Iris pigment epithelial cell (primary cell): ENCODE data around the gene TP73.
A peak's percentile ranks its signal among the peaks of the same experiment; 100 is the strongest.

ENCODE experiments used
- DNase-seq: peaks from one replicate; pipeline ENCODE4 v3.0.0-alpha.2; 2011; ENCODE audit warnings: low read depth

Gene TP73

DNA sequence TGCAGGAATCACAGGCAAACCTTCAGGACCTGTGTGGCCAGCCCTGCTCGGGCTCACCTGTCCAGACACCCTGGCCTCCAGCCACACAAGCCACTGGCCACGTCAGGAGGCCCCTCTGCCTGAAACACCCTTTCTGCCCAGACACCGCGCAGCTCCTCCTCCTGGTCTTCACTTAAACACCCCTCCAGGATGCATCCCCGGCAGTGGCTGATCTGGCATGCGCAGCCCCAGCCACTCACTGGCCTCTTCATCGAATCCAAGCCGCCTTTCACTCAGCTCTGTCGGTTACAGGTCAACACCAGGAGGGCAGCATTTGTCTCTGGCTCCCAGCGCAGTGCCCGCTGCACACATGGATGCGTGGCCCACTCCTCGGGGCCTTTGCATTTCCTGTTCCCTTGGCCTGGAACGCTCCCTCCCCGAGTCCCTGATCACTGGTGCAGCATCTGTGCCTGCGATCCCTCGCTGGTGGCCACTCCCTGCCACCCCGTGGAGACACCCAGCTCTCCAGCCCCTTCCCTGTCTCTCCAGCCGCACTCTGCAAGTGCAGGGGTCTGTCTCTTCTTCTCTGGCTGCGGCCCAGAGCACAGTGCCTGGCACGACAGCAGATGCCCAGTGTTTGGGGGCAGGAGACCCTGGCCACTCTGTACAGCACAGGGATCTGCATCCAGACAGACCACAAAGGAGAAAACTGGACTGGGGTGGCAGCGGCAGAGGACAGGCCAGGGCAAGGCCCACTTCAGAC, 18.1 kb upstream of the TP73 start:
- DNase-seq, result no peak

DNA sequence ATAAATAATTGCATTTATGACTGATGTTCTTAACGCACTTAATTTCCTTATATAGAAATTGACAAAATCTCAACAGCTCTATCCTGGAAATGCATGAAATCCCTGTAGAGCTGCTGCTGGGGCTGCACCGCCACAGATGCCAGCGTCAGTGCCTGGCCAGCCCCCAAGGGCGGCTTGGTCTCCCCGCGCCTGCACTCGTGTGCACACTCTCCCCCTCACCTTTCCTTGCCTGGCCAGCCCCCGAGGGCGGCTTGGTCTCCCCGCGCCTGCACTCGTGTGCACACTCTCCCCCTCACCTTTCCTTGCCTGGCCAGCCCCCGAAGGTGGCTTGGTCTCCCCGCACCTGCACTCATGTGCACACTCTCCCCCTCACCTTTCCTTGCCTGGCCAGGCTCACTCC, 16.2 kb upstream of the TP73 start:
- no peak for DNase-seq

DNA sequence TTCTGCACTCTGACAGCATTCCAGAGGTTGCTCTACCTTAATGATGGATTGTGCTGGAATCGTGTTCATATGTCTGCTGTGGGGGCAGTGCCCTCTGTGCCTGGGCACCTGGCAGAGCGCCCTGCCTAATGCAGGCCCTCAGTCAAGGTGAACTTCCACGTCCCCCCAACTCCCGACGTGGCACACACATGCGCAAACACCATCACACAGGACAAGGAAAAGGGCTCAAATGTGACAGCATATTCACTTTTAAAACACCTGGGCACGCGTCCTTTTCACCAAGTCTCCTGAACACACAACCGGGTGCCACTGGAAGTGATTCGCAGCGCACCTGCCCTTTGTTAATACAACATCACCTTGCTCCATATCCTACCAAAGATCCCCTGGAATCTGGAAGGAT, 15.8 kb upstream of the TP73 start:
- no peak for DNase-seq

GRCh38 chr1:3638027-3638426, 14.3 kb upstream of the TP73 start:
- no peak for DNase-seq

DNA sequence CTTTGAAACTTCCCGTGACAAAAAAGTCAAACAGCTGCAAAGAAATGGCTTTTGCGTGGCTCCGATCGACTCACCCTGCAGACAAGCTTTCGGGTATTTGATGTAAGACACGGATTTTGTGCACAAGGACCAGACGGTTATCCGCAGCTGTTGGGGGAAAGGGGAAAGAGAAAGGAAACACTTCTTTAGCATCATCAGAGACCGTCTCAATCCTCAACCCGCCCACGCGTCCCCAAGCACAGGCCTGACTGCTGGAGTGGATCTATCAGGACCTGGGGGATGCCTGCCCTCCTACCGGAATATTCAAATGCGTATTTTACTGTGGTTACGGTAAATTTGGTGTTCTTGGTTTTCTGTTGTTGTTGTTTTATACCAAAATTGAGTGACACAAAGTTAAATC, 13.6 kb upstream of the TP73 start:
- DNase-seq, result no peak

- DNase-seq, result no peak
Observed at GRCh38 chr1:3639397-3639911, 12.9 kb upstream of the TP73 start.

GRCh38 chr1:3640121-3640837, 12.0 kb upstream of the TP73 start:
- no peak for DNase-seq

DNA sequence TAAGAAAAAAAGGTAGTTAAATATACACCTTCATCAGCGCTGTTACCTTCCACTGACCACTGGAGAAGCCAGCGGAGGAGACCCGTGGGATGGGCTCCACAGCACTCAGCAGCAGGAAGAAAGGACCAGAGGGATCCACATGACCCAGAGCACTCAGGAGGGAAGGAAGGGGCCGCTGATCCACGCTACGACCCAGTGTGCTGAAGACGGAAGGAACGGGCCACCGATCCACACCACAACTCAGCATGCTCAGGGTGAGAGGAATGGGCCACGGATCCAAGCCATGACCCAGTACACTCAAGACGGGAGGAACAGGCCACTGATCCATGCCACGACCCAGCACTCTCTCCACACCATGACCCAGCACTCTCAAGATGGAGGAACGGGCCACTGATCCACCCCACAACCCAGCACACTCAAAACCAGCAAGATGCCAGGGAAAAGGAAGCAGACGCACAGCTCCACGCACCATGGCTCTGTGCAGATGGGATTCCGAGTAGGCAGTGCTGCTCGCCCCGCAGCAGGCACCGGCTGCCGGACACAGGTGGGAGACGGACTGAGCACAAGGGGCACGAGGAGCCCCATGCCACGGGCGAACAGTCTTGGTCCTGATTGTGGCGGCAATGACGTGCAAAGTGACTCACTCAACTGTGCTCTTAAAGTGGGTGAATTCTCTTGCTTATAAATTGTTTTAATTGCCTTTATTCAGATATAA, 11.1 kb upstream of the TP73 start:
- DNase-seq, result no peak

GRCh38 chr1:3641816-3642215, 10.5 kb upstream of the TP73 start:
- DNase-seq, result no peak

DNA sequence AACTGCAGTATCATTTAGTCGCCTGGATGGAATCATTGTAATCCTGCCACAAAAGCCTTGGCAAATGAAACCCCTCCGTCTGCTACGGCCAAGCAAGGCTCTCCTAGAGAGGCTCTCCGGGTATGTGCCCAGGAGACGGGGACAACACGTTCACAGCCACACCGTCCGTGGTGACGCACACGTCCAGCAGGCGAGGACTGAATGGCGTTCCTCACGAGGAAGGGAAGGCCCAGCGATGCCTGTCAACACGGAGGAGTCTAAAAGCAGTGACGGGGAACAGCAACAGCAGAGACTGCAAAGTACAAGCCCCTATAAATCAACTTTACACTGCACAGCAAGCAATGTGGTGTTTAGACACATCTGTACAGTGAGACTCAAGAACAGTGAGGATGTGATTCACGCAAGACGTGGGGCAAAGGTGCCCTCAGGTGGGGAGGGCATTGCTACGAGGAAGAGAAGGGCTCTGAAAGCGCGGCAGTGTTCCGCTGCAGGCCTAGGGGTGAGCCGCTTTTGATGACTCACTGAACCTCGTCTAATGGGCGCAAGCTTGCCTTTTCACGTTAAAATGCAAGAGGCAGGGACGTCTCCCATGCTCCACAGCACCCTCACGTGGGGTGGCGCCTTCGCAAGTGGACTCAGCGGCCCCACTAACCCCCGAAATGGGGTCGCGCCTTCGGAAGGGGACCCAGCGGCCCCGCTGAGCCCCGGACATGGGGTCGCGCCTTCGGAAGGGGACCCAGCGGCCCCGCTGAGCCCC, 9.2 kb upstream of the TP73 start:
- no peak for DNase-seq

- no peak for DNase-seq
Observed at GRCh38 chr1:3644273-3644672, 8.0 kb upstream of the TP73 start.

DNA sequence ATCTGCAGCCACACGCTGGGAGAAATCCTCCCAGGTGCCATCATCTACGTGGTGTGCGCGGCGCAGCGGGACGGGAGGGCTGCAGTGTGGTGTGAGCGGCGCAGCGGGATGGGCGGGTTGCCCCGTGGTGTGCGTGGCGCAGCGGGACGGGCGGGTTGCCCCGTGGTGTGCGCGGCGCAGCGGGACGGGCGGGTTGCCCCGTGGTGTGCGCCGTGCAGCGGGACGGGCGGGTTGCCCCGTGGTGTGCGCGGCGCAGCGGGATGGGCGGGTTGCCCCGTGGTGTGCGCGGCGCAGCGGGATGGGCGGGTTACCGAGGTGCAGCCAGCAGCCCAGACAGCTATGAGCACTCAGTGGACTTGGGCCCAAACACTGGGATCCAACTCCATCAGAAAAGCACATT, 7.1 kb upstream of the TP73 start:
- DNase-seq, result no peak

GRCh38 chr1:3645666-3646355, 6.5 kb upstream of the TP73 start:
- DNase-seq, result no peak

DNA sequence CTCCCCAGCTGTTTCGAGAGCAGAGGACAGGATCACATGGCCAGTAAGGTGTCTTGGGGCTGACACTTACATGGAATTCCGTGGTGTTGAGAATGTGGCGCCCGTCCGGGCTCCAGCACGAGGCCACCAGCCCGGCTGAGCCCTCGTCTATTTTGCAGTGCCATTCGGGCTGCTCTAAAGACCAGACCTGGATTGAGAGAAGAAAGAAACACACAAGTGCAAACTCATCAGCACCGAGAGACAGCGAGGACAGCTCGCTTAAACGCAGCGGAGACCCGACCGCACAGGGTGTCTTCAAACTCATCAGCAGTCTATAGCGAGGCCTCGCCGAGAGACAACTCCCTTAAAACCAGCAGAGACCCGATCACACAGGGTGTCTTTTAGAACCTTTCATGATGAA, 5.7 kb upstream of the TP73 start:
- DNase-seq, result no peak

DNA sequence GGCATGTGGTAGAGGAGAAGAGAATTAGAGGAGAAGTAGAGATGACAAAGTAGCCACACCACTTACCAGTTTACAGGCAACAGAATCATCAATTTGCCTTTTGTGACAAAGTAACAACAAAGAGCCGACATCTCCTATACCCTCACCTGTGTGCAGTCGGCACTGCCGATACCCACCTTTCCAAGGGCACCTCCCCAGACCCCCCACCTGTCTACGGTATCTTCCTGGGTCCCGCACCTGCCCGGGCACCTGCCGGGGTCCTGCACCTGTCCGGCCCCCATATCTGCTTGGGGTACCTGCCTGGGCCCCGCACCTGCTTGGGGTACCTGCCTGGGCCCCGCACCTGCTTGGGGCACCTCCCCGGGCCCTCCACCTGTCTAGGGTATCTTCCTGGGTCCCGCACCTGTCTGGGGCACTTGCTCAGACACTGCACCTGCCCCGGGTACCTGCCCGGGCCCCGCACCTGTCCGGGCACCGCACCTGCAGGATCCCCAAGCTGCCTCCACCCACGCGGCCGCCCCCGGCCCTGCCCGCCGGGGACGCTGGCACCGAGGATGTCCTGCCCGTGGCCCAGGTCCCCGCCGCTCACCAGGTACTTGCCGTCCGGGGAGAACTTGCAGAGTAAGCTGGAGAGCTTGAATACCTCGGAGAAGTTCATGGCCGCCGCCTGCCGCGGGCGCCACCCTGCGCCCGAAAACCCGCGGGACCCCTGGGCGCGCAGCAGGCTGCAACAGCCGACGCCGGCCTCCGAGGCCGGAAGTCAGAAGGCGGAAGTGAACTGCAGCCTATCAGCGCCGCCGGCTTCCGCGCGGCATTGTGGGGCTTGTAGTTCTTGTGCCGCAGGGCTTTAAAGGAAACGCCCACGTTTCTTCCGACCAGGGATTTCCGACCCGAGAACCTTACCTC, 2.7 kb upstream of the TP73 start, which contains the start of gene WRAP73:
TSS of gene WRAP73 (minus strand) at position 762 of the 906 bp plus-strand sequence. CDS start at position 658, 104 bp downstream.
- DNase-seq, result peak; percentile 92

- no peak for DNase-seq
Observed at GRCh38 chr1:3650248-3651025, 1.9 kb upstream of the TP73 start.

GRCh38 chr1:3651026-3651929, 1.0 kb upstream of the TP73 start:
- DNase-seq, result peak; percentile 19

- no peak for DNase-seq
Observed at GRCh38 chr1:3652548-3653285, 401 bp downstream of the TP73 start.
